Endometrium (tissue), 2 donors: Measurements from ENCODE around the gene VPS4A.

Experiments
- FAIRE-seq: peaks from 2 replicates; lab custom pipeline; 2012; peaks lifted over from hg19 to GRCh38; lab: Jason Lieb, UNC
- donor health status: control.
- donor health status: control.

Gene VPS4A

DNA sequence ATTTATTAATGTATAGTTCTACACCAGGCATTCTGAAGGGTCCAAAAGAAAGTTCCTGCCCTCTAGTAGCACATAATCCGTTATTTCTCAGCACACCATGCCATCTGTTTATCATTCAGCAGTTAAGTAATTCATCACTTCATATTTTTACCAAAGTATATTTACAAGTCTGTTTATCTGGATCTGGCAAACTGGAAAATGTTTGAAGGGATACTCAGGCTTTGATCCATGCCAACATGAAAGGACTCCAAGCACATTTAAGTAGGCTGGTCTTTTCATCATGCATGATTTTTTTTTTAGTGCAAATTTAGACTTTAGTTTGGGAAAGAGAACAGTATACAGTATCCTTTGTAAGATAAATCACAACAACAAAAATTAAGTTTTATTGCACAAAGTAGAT lies 4.1 kb upstream of the VPS4A start:
- no peak for FAIRE-seq

DNA sequence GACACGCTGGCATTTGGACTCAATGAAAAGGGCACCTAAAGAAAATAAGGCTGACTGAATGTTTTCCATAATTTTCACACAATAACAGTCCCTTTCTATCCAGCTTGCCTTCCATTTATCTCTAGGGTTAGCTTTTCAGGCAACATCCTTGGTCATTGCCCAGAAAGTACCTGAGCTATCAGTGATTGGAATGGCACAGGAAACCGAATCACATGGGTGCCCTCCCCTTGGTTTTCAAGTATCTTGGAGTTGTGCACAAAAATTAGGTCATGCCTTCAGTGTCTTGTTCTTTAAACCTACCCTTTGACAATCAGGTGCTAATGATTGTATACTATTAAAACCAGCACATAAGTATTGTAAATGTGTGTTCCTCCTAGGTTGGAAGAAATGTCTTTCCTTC lies 3.3 kb upstream of the VPS4A start:
- no peak for FAIRE-seq

DNA sequence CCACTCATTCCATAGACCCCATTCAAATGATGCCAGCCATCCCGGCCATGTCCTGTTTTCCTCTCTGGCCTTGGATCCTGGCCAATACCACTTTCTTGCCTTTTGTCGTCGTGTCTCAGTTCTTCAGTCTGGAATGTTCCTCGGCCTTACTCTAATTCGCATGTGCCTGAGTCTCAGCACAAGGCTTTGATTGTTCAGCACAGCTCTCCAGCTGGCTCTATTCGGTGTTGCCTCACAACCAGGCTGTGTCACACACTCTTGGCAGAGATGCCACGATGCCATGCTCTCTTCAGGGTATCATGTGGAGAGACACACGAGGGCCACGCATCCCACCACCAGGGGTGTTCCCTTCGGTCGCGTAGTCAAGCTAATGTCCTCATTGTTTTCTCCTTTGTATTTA lies 1.8 kb upstream of the VPS4A start:
- FAIRE-seq = no peak

DNA sequence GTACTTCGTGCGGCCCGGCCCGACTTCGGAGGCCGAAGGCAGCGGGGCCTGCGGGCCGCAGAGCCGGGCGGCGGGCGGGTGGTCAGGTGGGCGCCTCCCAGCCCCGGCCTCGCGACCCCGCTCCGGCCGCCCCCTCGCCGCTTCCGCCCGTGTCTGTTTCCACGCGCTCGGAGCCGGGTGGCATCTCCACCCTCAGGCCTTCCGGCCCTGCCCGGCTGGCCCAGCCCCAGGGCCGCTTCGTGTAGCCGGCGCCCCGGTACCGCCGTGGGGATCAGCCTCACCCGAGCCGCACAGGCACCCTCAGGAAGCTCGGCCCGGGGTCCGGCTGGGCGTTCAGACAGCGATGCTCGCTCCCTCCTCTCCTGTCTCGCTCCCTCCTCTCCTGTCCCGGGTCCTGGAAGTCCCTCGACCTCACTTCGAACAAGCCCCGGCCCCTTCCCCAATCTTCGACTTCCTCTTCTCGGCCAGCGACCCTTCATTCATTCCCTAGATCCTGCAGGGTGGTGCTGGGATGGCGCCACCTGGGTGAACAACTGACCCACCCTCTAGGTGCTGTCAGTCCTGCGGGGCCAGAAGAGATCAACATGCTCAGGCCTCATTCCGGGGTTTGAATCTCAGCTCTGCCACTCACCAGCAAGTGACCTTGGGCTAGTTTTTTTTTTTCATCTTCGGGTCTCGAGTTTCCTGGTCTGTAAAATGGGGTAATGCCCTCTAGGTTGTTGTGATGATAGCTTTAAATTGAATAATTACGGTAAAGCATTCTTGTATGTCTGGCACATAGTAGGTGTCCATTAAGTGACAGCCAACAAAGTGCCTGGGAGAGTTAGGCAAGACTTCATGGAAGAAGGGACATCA lies 610 bp downstream of the VPS4A start:
- FAIRE-seq = no peak

DNA sequence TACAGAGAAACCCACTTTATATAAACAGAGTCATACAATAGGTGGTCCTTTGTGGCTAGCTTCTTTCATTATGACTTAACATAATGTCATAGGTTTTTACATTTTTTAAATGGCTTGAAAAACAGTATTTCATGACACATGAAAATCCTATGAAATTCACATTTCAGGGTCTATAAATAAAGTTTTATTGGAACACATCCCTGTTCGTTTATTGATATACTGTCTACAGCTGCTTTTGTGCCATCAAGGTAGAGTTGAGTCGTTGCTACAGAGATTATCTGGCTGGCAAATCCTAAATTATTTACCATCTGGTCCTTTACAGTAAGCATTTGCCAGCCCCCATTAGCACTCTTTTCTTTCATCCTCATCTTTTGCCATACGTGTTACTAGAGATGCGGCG lies 2.3 kb downstream of the VPS4A start:
- FAIRE-seq = no peak

DNA sequence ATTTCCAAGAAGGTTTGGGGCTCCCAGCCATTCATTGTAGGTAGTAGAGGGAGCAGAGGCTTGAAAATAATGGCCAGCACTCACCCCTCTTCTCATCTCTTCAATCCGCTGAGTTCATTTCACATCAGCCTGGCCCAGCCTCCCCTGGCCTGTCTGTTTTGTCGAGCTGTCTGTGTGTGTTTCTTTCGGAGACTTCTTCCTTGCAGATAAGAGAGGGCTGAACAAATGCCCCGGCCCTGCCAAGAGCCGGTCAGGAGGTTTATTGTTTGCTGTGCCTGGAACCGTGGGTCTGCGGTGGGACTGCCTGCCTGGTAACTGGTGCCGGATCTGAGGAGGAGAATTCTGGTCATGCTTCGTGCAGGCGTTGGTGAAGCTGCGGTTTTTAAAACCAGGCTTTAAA lies 3.4 kb downstream of the VPS4A start:
- no peak for FAIRE-seq

DNA sequence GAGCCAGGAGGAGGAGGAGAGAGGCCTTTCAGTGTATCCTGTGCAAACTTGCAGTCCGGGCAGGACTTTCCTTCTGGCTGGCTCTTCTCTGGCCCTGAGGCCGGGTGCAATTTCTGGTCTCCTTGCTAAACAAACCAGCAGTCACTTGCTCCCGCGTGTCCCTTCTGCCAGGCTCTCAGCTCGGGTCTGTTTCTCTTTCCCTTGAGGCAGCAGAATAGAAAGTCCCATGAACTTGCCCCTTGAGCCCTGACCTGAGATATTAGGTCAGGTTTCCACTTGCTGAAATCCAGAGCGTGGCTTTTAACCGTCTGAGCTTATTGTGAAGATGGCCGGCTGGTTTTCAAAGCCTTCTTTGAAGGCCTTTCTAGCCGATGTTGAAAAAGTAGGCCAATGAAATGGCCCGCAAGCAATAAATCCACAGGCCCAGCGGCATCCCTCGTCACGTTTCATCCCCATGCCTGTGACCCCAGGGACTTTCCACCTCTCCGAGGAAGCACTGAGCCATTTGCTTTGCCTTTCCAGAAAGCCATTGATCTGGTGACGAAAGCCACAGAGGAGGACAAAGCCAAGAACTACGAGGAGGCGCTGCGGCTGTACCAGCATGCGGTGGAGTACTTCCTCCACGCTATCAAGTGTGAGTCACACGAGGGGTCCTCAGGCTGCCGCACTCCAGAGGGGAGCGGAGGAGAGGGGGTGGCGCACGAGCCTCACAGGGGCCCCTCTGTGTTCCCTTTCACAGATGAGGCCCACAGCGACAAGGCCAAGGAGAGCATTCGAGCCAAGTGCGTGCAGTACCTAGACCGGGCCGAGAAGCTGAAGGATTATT lies 4.5 kb downstream of the VPS4A start:
- no peak for FAIRE-seq

DNA sequence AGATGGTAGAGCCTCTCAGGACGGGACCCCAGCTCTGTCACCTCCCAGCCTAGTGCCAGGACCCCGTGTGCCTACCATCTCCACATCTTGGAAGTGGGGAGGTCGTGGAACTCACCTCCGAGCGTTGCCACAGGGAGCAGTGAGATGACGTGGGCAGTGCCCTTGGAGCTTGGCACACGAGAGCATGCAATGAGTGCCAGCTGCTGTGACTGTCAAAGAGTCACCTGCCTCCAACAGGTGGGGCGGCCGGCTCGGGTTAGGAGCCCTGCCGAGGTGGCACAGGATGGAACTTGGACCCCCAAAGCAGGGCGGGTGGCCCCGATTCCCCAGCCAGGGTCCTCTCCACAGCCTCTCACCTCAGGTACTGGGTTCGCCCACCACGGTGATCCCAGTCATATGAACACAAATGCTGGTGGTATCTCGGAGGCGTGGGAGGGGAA lies 5.5 kb downstream of the VPS4A start:
- no peak for FAIRE-seq

DNA sequence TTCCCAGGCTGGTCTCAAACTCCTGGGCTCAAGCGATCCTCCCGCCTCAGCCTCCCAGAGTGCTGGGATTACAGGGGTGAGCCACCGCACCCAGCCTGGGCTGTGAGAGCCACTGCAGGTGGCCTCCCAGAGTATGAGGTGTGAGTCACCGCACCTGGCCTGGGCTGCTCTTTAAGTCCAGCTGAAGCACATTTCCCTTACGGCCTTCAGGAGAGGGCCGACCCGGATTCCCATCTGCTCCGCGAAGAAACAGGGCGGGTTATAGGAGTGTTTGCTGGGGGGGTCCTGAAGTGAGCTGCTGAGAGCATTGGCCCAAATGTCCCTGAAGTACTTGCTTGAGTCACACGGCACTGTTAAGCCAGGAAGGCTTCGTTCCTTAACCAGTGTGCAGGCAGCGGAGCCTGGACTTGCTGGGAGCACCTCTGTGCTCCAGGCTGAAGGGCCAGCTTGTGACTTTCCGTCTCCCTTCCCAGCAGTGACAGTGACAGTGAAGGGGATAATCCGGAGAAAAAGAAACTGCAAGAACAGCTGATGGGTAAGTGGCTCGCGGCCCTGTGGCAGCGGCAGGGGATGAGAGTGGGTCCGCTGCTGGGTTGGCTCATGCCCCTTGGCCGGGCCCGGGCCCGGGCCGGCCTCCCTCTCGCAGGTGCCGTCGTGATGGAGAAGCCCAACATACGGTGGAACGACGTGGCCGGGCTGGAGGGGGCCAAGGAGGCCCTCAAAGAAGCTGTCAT lies 7.2 kb downstream of the VPS4A start:
- FAIRE-seq = no peak

DNA sequence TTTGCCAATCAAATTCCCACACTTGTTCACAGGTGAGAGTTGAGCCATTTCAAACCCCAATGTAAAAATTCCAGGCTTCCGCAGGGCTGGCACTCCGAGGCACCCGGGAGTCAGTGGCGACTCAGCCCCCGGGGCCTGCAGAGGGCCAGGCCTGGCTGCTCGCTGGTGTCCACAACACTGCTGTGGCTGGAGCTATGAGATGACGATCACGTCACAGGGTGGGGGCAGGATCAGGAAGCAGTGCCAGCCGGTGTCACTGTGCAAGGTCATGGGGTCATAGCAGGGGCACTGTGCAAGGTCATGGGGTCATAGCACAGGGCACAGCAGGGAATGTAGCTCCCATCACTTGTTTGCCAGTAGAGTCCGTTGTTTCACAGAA lies 7.8 kb downstream of the VPS4A start:
- no peak for FAIRE-seq

DNA sequence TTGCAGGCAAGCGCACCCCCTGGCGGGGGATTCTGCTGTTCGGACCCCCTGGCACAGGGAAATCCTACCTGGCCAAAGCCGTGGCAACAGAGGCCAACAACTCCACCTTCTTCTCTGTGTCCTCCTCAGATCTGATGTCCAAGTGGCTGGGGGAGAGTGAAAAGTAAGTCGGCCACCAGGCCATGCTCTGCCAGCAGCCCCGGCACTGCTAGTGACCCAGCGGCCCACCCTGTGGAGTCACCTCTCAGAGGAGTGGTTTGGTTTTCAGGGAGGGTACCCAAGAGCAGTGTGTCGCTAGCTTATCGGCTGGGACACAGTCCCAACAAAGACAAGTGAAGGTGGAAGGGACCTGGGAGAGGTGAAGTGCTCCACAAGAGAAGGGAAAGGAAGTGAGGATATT lies 8.2 kb downstream of the VPS4A start:
- no peak for FAIRE-seq

DNA sequence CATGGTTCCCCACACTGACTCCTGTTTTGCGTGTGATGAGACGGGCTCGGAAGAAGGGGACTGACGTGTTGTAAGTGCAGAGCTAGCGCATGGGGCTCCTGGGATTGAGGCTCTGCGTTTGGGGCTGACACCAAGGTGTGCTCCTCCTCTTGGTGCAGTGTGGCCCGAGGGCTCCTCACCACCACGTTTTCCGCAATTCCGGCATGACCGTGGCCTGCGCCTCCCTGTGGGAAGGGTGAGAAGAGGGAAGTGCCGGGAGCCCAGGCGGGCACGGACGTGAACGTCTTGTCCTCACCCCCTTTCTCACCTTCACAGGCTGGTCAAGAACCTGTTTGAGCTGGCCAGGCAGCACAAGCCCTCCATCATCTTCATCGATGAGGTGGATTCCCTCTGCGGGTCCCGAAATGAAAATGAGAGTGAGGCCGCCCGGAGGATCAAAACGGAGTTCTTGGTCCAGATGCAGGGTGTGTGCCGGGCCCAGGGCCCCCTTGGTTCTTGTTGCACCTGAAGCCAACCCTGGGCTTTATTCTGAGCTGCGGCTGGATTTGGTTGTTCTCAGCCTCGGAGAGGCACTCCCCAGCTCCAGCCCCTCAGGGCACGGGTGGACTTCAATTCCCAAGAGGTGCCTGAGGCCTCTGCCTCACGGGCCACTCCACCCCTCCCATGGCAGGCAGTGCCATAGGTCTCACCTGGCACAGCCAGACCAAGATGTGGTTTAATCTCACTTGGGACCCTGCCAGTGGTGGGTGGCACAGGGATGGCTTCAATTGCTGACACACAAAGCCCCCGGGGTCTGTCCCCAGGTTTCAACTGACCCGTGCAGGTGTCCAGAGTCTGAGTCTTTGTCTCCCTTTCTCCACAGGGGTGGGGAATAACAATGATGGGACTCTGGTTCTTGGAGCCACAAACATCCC lies 8.9 kb downstream of the VPS4A start:
- no peak for FAIRE-seq

DNA sequence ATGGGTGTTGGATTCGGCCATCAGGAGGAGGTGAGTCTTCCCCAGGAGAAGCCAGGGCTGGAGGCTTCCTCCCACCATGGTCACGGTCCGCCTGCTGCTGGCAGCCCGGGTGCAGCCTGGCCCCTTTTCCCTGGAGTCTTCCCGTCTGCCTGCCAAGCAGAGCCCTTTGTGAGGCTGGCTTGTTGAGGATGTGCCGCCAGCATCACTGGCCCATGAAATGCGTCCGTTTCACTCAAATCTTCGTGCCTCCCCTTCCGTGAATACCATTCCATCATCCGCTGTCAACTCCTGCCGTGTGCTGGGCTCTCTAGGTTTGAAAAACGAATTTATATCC lies 9.6 kb downstream of the VPS4A start:
- no peak for FAIRE-seq

DNA sequence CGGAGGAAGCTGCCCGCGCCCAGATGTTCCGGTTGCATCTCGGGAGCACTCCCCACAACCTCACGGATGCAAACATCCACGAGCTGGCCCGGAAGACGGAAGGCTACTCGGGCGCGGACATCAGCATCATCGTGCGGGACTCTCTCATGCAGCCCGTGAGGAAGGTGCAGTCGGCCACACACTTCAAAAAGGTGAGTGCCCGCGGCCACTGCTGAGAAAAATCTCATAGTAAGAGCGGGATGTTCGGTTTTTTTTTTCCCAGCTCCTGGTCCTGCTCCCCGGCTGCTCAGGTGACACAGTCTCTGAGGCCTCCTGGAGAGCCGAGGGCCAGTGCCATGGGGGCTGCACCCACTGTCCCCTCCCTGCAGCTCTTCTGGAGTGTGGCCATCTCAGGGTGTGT lies 9.9 kb downstream of the VPS4A start:
- FAIRE-seq = no peak

DNA sequence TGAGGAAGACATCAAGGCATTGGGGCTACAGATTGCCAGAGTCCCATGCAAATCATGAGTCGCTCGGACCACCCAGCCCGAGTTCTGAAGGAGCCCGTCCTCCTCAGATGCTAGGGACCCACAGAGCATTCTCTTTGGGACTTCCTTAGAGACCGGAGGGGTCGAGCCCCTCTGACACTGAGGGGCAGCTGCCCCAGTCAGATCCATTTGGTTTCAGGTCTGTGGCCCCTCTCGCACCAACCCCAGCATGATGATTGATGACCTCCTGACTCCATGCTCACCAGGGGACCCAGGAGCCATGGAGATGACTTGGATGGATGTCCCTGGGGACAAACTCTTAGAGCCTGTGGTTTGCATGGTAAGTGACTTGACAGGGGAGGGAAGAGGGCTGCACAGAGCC lies 11.2 kb downstream of the VPS4A start:
- FAIRE-seq = no peak

DNA sequence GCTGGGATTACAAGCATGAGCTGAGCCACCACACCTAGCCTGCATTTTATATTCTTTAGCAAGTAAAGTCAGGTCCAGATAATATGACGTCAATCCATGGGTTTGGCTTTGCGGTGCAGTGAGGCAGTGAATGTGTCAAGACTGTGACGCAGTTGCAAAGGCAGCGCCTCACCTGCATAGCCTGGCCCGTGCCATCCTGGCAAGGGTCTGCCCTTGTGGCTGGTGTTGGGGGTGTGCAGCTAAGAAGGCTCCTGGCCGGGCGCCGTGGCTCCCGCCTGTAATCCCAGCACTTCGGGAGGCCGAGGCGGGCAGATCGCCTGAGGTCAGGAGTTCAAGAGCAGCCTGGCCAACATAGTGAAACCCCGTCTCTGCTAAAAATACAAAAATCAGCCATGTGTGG lies 12.3 kb downstream of the VPS4A start:
- FAIRE-seq = no peak

DNA sequence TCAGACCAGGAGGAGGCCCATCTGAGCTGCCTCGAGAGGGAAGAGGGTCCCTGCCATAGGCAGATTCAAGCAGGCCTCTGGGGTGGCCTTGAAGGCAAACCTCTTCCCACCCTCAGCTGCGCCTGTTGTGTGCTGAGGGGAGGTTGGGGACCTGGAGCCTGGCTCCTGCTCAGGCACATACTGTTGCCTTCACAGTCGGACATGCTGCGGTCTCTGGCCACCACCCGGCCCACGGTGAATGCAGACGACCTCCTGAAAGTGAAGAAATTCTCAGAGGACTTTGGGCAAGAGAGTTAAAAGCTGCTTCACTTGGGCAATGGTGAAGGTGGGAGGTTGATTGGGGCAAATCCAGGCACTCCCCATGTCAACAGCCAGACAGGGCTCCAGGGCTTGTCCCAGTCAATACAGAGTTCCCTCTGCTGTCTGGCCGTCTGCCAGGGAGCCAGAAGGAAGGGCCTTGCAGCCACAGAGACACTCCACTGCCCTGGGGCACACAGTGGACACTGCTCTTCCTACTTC lies 12.9 kb downstream of the VPS4A start:
- no peak for FAIRE-seq

DNA sequence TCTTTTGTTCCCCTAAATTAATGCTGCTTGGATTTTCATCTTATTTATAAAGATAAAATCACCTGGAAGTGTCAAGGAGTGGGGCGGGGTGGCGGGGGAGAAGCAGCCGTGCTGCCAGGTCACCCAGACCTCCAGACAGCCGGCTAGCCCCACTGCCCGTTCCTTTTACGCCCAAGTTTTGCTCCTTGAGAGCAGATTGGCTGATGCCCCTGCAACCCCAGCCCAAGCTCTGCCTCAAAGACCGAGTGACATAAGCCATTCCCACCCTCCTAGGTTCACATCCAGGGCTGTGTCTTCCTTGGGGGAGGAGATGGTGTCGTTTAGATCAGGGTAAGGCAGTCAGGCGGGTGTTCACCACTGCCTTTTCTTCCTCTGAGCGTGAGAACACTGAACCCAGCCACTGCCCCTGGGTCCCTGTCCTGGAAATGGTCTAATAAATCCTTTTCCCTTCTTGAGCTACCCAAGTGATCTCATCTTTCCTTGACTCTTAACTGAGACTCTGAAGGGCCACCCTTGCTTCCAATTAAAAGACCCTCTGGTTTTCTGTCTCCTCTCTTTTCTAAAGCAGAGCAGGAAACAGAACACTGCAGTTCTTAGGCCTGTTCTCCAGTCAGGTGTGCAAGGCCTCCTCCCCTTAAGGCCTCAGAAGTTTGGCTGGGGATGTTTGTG lies 13.6 kb downstream of the VPS4A start:
- no peak for FAIRE-seq

DNA sequence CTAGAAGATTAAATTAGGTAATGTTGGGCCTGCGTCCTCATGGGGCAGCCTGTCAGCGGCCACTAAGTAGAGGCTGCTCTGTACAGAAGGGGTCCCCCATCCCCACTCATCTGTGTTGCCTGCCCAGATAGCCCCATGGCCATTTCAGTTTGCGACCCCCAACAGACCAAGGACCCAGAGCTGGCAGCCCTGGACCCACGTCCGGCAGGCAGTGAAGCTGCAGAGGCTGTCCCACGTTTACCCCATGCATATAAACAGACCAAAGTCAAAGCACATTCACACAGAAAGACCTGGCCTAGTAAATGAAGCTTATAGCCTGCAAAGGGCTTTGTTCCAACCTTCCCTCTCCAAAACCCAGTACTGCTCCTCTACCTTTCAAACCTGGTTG lies 14.6 kb downstream of the VPS4A start:
- no peak for FAIRE-seq

DNA sequence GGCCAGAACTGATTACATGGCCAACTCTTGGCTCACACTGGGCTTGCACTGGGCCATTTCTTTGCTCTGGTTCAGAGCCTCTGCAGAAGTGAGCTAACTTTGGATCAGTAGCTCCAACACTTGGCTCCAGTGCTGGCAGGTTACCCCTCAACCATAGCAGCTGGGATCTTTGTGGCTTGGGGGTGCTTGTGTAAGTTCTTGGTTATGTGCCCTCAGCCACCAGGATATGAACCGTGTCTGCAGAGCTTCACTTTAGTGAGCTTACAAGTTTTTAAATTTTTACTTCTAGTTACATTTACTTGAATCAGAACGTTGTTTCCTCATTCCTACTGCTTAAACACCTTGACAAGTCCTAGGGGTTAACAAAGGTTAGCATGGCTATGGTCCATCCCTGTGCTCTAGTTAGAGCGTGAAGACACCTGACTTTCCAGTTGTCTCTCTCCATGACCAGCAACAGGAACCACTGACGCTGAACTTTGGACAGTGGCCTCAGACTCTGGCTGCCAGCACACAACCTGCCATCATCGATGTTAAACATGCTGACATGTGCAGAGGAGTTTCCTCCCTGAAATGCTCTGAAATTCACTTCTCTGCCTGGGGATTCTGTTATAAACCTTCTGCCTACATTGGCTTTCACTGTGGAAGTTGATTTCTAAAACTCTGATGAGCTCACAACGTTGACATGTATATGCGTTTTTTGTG lies 15.2 kb downstream of the VPS4A start:
- FAIRE-seq = no peak
